Cardiac fibroblast (primary cell): ENCODE data around the gene CAD.

Source experiments
- DNase-seq, 2 donors: peaks; one replicate each; pipeline versions ENCODE4 v3.0.0 to v3.0.0-alpha.2; 2010; ENCODE audit warnings: low read depth in 2 of 2
- H3K4me3 ChIP-seq, 2 donors: replicated peaks in 1 of 2; 1 replicate in 1 of 2; 2 replicates in 1 of 2; pipeline ENCODE4 v1.5.1; 2011; ENCODE audit warnings: low read depth in 2 of 2, low read length in 2 of 2, mild to moderate bottlenecking in 2 of 2, moderate library complexity in 1 of 2
- TF ChIP-seq, protein P1 (sequence below): IDR thresholded peaks from one replicate; pipeline ENCODE4 v1.5.1; 2011; ENCODE audit warnings: low read depth, mild to moderate bottlenecking, low read length, inconsistent platforms

Gene CAD

GRCh38 chr2:27177441-27178351 is 39.5 kb upstream of the CAD start:
- DNase-seq, result no peak
- no peak overlapping the region for H3K4me3 ChIP-seq
- TF ChIP-seq, protein P1, sequence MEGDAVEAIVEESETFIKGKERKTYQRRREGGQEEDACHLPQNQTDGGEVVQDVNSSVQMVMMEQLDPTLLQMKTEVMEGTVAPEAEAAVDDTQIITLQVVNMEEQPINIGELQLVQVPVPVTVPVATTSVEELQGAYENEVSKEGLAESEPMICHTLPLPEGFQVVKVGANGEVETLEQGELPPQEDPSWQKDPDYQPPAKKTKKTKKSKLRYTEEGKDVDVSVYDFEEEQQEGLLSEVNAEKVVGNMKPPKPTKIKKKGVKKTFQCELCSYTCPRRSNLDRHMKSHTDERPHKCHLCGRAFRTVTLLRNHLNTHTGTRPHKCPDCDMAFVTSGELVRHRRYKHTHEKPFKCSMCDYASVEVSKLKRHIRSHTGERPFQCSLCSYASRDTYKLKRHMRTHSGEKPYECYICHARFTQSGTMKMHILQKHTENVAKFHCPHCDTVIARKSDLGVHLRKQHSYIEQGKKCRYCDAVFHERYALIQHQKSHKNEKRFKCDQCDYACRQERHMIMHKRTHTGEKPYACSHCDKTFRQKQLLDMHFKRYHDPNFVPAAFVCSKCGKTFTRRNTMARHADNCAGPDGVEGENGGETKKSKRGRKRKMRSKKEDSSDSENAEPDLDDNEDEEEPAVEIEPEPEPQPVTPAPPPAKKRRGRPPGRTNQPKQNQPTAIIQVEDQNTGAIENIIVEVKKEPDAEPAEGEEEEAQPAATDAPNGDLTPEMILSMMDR, result no peak

DNA sequence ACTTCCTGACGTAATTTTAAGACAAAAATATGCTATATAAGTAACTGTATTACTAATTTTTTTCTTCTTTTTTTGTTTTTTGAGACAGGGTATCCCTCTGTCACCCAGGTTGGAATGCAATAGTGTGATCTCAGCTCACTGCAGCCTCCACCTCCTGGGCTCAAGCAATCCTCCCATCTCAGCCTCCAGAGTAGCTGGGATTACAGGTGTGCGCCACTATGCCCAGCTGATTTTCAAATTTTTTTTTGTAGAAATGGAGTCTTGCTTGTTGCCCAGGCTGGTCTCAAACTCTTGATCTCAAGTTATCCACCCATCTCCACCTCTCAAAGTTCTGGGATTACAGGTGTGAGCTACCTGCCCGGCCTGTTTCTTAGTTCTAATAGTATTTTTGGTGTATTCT is 38.7 kb upstream of the CAD start:
- TF ChIP-seq, protein P1, result no peak
- DNase-seq, result no peak
- H3K4me3 ChIP-seq, result no peak overlapping the region

GRCh38 chr2:27179344-27180000 is 37.7 kb upstream of the CAD start:
- H3K4me3 ChIP-seq, result no peak overlapping the region
- DNase-seq, result no peak
- TF ChIP-seq, protein P1, result no peak

- no peak overlapping the region for H3K4me3 ChIP-seq
- TF ChIP-seq, protein P1, result no peak
- DNase-seq, result peak; percentile 14 to 49
These were observed 34.8 kb upstream of the CAD start for GRCh38 chr2:27182346-27182745.

- TF ChIP-seq, protein P1, result no peak
- no peak overlapping the region for H3K4me3 ChIP-seq
- DNase-seq, result peak in 1 of 2 donors; percentile 66
These were observed 33.1 kb upstream of the CAD start for GRCh38 chr2:27184115-27184514.

DNA sequence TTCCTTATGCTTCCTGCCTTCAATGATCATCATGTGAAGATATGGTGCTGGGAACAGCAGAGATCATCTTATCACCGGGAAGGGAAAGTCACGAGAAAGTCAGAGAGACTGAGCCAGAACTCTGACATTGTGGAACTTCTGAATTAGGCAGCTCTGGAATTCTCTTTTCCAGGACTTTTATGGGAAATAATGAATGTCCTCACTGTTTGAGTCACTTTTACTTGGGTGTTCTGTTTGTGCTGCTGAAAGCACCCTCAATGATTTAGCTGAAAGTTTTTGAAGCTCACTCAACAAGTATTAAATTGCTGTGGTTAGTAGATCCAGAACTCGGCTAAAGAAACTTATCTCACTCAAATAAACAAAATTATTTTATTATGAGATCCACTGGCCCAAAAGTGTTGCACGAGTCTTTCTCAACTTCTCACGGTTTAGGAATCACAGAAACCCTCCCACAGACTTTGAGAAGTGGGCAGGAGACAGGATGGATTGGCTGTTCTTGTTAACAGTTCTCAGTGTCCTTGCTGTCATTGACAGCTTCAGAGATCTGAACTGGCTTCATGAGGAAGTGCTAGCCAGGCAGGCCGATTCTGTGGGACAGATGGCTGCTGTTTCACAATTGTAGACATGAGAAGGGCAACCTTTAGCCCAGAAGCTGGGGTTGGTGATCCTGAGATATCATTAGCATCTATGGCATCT is 31.7 kb upstream of the CAD start:
- no peak overlapping the region for H3K4me3 ChIP-seq
- peak; percentile 8 to 84 for DNase-seq
- TF ChIP-seq, protein P1, result no peak
